HG03039 (cell line): ENCODE results near the gene EXOC3L4.

ENCODE experiments used
- ATAC-seq: cut with Tn5 transposase; IDR thresholded peaks from one replicate; pipeline ENCODE4 v1.9.1; 2021; ENCODE audit warnings: mild to moderate bottlenecking, moderate library complexity; ENCODE audit not compliant: unreplicated experiment

Gene EXOC3L4

GRCh38 chr14:103130017-103130764, 35.7 kb downstream of the EXOC3L4 start:
- no peak for ATAC-seq

- ATAC-seq = no peak
Observed at GRCh38 chr14:103130965-103131364, 36.4 kb downstream of the EXOC3L4 start.

- ATAC-seq = no peak
Observed at GRCh38 chr14:103131580-103131979, 37.1 kb downstream of the EXOC3L4 start.

GRCh38 chr14:103132381-103133209, 38.1 kb downstream of the EXOC3L4 start:
- no peak for ATAC-seq

- ATAC-seq = no peak
Observed at GRCh38 chr14:103133210-103134140, 39.0 kb downstream of the EXOC3L4 start.

GRCh38 chr14:103134405-103134804, 39.9 kb downstream of the EXOC3L4 start:
- ATAC-seq = no peak

- ATAC-seq = no peak
Observed at GRCh38 chr14:103134919-103135318, 40.4 kb downstream of the EXOC3L4 start.

GRCh38 chr14:103135333-103136260, 41.1 kb downstream of the EXOC3L4 start:
- no peak for ATAC-seq

- ATAC-seq = no peak
Observed at GRCh38 chr14:103136388-103137271, 42.1 kb downstream of the EXOC3L4 start.

- no peak for ATAC-seq
Observed at GRCh38 chr14:103137689-103138300, 43.3 kb downstream of the EXOC3L4 start.

GRCh38 chr14:103138301-103139131, 44.0 kb downstream of the EXOC3L4 start:
- ATAC-seq = no peak

- no peak for ATAC-seq
Observed at GRCh38 chr14:103139132-103140025, 44.9 kb downstream of the EXOC3L4 start.

- no peak for ATAC-seq
Observed at GRCh38 chr14:103140316-103141109, 46.0 kb downstream of the EXOC3L4 start.

GRCh38 chr14:103141117-103141796, 46.7 kb downstream of the EXOC3L4 start:
- no peak for ATAC-seq

- no peak for ATAC-seq
Observed at GRCh38 chr14:103142026-103142425, 47.5 kb downstream of the EXOC3L4 start.
